ENCODE data around the gene AZIN2. TPM values are rescaled to one million over a fixed set of nuclear protein-coding genes. Genes with fewer than 3 reads are reported as not detected.

AZIN2 gene
- total RNA-seq, 1 donor from 2014 or later = 10.4 TPM

- Mint-ChIP-seq H3K27ac (ENCODE audit: unreplicated experiment) (no peak overlapping the region), H3K36me3 (ENCODE audit: unreplicated experiment) (peaks cover 36% of the 10 kb centered on the region), H3K27me3 (ENCODE audit: unreplicated experiment) (no peaks in the 10 kb centered on the region), H3K4me3 (ENCODE audit: unreplicated experiment) (no peak overlapping the region), H3K4me1 (ENCODE audit: unreplicated experiment) (peaks cover 51% of the 10 kb centered on the region), H3K9me3 (ENCODE audit: unreplicated experiment) (no peaks in the 10 kb centered on the region)
- DNase-seq (ENCODE audit: extremely low spot score, unreplicated experiment) = no peak
- TF ChIP-seq, protein P1, sequence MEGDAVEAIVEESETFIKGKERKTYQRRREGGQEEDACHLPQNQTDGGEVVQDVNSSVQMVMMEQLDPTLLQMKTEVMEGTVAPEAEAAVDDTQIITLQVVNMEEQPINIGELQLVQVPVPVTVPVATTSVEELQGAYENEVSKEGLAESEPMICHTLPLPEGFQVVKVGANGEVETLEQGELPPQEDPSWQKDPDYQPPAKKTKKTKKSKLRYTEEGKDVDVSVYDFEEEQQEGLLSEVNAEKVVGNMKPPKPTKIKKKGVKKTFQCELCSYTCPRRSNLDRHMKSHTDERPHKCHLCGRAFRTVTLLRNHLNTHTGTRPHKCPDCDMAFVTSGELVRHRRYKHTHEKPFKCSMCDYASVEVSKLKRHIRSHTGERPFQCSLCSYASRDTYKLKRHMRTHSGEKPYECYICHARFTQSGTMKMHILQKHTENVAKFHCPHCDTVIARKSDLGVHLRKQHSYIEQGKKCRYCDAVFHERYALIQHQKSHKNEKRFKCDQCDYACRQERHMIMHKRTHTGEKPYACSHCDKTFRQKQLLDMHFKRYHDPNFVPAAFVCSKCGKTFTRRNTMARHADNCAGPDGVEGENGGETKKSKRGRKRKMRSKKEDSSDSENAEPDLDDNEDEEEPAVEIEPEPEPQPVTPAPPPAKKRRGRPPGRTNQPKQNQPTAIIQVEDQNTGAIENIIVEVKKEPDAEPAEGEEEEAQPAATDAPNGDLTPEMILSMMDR (IDR thresholded peaks at IDR 0.05) = no peak
Observed at GRCh38 chr1:33143176-33143575, 62.2 kb downstream of the AZIN2 start.

DNA sequence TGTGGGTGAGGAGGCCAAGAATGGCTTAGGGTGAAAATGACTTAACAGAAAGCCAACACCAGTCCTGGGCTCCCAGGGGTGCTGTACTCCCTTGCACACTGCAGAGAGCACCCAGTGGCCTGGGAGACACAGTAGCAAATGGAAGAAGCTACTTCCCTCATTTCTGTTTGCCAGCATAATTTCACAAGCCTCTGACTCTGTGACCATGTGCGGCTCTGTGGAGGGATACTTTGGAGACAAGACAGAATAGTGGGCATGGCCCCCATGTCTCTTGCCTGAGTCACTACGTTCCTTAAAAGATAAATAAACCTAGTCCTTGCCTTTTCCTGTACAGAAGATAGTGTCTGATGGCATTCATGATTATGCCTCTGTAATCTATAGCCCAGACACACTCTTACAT is 62.7 kb downstream of the AZIN2 start:
- H3K27me3 Mint-ChIP-seq (ENCODE audit: unreplicated experiment) = no peaks in the 10 kb centered on the region
- TF ChIP-seq, protein P1 (IDR thresholded peaks at IDR 0.05) = no peak
- H3K27ac Mint-ChIP-seq (ENCODE audit: unreplicated experiment) = peak overlapping the region; percentile 31
- H3K4me1 Mint-ChIP-seq (ENCODE audit: unreplicated experiment) = peaks cover 46% of the 10 kb centered on the region
- no peak overlapping the region for H3K4me3 Mint-ChIP-seq (ENCODE audit: unreplicated experiment)
- peaks cover 38% of the 10 kb centered on the region for H3K36me3 Mint-ChIP-seq (ENCODE audit: unreplicated experiment)
- no peaks in the 10 kb centered on the region for H3K9me3 Mint-ChIP-seq (ENCODE audit: unreplicated experiment)
- no peak for DNase-seq (ENCODE audit: extremely low spot score, unreplicated experiment)

GRCh38 chr1:33146003-33146402 is 65.0 kb downstream of the AZIN2 start:
- TF ChIP-seq, protein P1 (IDR thresholded peaks at IDR 0.05) = no peak
- no peaks in the 10 kb centered on the region for H3K9me3 Mint-ChIP-seq (ENCODE audit: unreplicated experiment)

GRCh38 chr1:33147275-33147996 is 66.5 kb downstream of the AZIN2 start:
- DNase-seq (ENCODE audit: extremely low spot score, unreplicated experiment) = no peak
- Mint-ChIP-seq H3K27me3 (ENCODE audit: unreplicated experiment) (no peaks in the 10 kb centered on the region), H3K4me1 (ENCODE audit: unreplicated experiment) (peaks cover 51% of the 10 kb centered on the region), H3K9me3 (ENCODE audit: unreplicated experiment) (no peaks in the 10 kb centered on the region), H3K4me3 (ENCODE audit: unreplicated experiment) (no peak overlapping the region), H3K36me3 (ENCODE audit: unreplicated experiment) (peaks cover 56% of the 10 kb centered on the region), H3K27ac (ENCODE audit: unreplicated experiment) (no peak overlapping the region)
- TF ChIP-seq, protein P1 (IDR thresholded peaks at IDR 0.05) = no peak

More at GRCh38 chr1:33146003-33146402, 65.0 kb downstream of the AZIN2 start:
- H3K27me3 Mint-ChIP-seq (ENCODE audit: unreplicated experiment) = no peaks in the 10 kb centered on the region
- no peak for DNase-seq (ENCODE audit: extremely low spot score, unreplicated experiment)
- peaks cover 42% of the 10 kb centered on the region for H3K4me1 Mint-ChIP-seq (ENCODE audit: unreplicated experiment)
- H3K27ac Mint-ChIP-seq (ENCODE audit: unreplicated experiment) = peak overlapping the region; percentile 4
- peaks cover 56% of the 10 kb centered on the region for H3K36me3 Mint-ChIP-seq (ENCODE audit: unreplicated experiment)
- no peak overlapping the region for H3K4me3 Mint-ChIP-seq (ENCODE audit: unreplicated experiment)

DNA sequence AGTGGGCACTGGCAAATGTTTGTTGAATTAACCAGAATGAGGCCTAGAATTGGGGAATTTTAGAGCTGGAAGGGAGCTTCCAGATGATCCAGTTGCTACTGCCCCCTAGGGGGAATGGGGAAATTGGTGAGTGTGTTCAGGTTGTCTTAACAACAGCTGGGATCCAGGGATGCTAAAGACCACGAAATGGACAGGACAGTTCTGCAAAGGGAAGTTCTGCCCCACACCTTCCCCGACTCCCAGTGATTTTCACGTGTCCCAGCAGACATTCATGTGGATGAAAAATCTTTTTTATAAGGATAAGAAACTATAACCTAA is 67.0 kb downstream of the AZIN2 start:
- DNase-seq (ENCODE audit: extremely low spot score, unreplicated experiment) = no peak
- no peak overlapping the region for H3K4me3 Mint-ChIP-seq (ENCODE audit: unreplicated experiment)
- H3K4me1 Mint-ChIP-seq (ENCODE audit: unreplicated experiment) = peaks cover 55% of the 10 kb centered on the region
- no peak overlapping the region for H3K27ac Mint-ChIP-seq (ENCODE audit: unreplicated experiment)
- TF ChIP-seq, protein P1 (IDR thresholded peaks at IDR 0.05) = peak; percentile 46
- no peaks in the 10 kb centered on the region for H3K9me3 Mint-ChIP-seq (ENCODE audit: unreplicated experiment)
- H3K36me3 Mint-ChIP-seq (ENCODE audit: unreplicated experiment) = peaks cover 56% of the 10 kb centered on the region
- no peaks in the 10 kb centered on the region for H3K27me3 Mint-ChIP-seq (ENCODE audit: unreplicated experiment)
